Liver (tissue), 9 donors: ENCODE data around the gene SHROOM2. TPM values are rescaled to one million over a fixed set of nuclear protein-coding genes. Genes with fewer than 3 reads are reported as not detected.

Experiments used
- DNase-seq: peaks from one replicate; pipeline ENCODE4 v3.0.0-alpha.2; 2017; ENCODE audit warnings: low spot score
- H3K27ac ChIP-seq, 2 donors: one replicate each; pipeline ENCODE4 v1.7.0; 2013; ENCODE audit warnings: inconsistent platforms in 2 of 2, low read length in 2 of 2, control low read depth in 1 of 2, low read depth in 1 of 2, mild to moderate bottlenecking in 1 of 2
- H3K27me3 ChIP-seq, 4 donors: one replicate each; pipeline versions ENCODE4 v1.6.1 to v1.7.0; 2013; ENCODE audit warnings: low read length in 3 of 4, inconsistent platforms in 1 of 4, mild to moderate bottlenecking in 1 of 4, moderate library complexity in 1 of 4; ENCODE audit not compliant: control insufficient read depth in 4 of 4, insufficient read depth in 4 of 4
- H3K36me3 ChIP-seq, 4 donors: one replicate each; pipeline versions ENCODE4 v1.6.1 to v1.7.0; 2013; ENCODE audit warnings: low read length in 3 of 4, mild to moderate bottlenecking in 3 of 4, low read depth in 1 of 4, moderate library complexity in 1 of 4; ENCODE audit not compliant: control insufficient read depth in 4 of 4, insufficient read depth in 3 of 4
- H3K4me1 ChIP-seq, 4 donors: one replicate each; pipeline versions ENCODE4 v1.6.1 to v1.7.0; 2013; ENCODE audit warnings: low read length in 3 of 4, mild to moderate bottlenecking in 3 of 4, moderate library complexity in 1 of 4; ENCODE audit not compliant: control insufficient read depth in 4 of 4, insufficient read depth in 4 of 4
- H3K4me3 ChIP-seq, 3 donors: one replicate each; pipeline versions ENCODE4 v1.6.1 to v1.7.0; 2013; ENCODE audit warnings: low read length in 3 of 3, control low read depth in 1 of 3, low read depth in 1 of 3, mild to moderate bottlenecking in 1 of 3
- H3K9ac ChIP-seq, 2 donors: one replicate each; pipeline ENCODE4 v1.7.0; 2013; ENCODE audit warnings: low read length in 2 of 2, mild to moderate bottlenecking in 2 of 2, moderate library complexity in 2 of 2, control low read depth in 1 of 2, low read depth in 1 of 2
- H3K9me3 ChIP-seq, 4 donors: one replicate each; pipeline versions ENCODE4 v1.6.1 to v1.7.0; 2013; ENCODE audit warnings: low read length in 3 of 4; ENCODE audit not compliant: control insufficient read depth in 4 of 4
- EGR1 ChIP-seq, 2 donors: IDR thresholded peaks; 2 replicates each; pipeline ENCODE4 v1.6.1; 2016 to 2018; ENCODE audit warnings: antibody characterized with exemption in 2 of 2, low read depth in 2 of 2
- FOXA2 ChIP-seq: IDR thresholded peaks from 2 replicates; pipeline ENCODE4 v1.6.1; 2016; ENCODE audit warnings: antibody characterized with exemption
- HNF4A ChIP-seq, 2 donors: conservative IDR thresholded peaks; 2 replicates each; pipeline ENCODE4 v1.6.1; 2016; ENCODE audit warnings: antibody characterized with exemption in 2 of 2, mild to moderate bottlenecking in 2 of 2
- HNF4G ChIP-seq: IDR thresholded peaks from 2 replicates; pipeline ENCODE4 v1.6.1; 2016; ENCODE audit warnings: antibody characterized with exemption
- JUND ChIP-seq, 2 donors: IDR thresholded peaks; 2 replicates each; pipeline ENCODE4 v1.6.1; 2016; ENCODE audit warnings: antibody characterized with exemption in 2 of 2
- NR2F2 ChIP-seq: IDR thresholded peaks from 2 replicates; pipeline ENCODE4 v1.6.1; 2016; ENCODE audit warnings: antibody characterized with exemption
- RAD21 ChIP-seq, 2 donors: IDR thresholded peaks; 2 replicates each; pipeline ENCODE4 v1.6.1; 2016; ENCODE audit warnings: antibody characterized with exemption in 2 of 2, mild to moderate bottlenecking in 2 of 2
- RXRA ChIP-seq, 2 donors: IDR thresholded peaks; 2 replicates each; pipeline ENCODE4 v1.6.1; 2017 to 2018; ENCODE audit warnings: antibody characterized with exemption in 2 of 2, mild to moderate bottlenecking in 1 of 2
- SP1 ChIP-seq: IDR thresholded peaks from 2 replicates; pipeline ENCODE4 v1.6.1; 2018; ENCODE audit warnings: antibody characterized with exemption, mild to moderate bottlenecking
- TAF1 ChIP-seq: conservative IDR thresholded peaks from 2 replicates; pipeline ENCODE4 v1.6.1; 2016; ENCODE audit warnings: antibody characterized with exemption, mild to moderate bottlenecking
- YY1 ChIP-seq: IDR thresholded peaks from 2 replicates; pipeline ENCODE4 v1.6.1; 2016; ENCODE audit warnings: antibody characterized with exemption, mild to moderate bottlenecking
- WGBS: extraction: QIAGEN DNeasy Blood & Tissue Kit; methylation state at CpG from one replicate; pipeline ENCODE4 v1.1.7; 2013; 5-methylcytosine and 5-hydroxymethylcytosine counted together
- polyA plus RNA-seq, 2 donors: library from polyadenylated mRNA; stranded (reverse) in 1 of 2; unstranded in 1 of 2; fragments of 200-250 nt in 1 of 2; fragments of >200 nt in 1 of 2; fragmentation: Nextera tagmentation in 1 of 2; extraction: Ambion mirVana in 1 of 2; gene quantifications; one replicate each; pipeline versions ENCODE4 v1.2.1 to v1.2.3, GENCODE V29; 2013 to 2015
- total RNA-seq, 2 donors: library from RNA; depleted of rRNA; stranded (reverse); fragments of >200 nt; gene quantifications; one replicate each; pipeline ENCODE4 v1.2.3, GENCODE V29; 2014
- TF ChIP-seq, protein P1 (sequence below): IDR thresholded peaks from 2 replicates; pipeline ENCODE4 v1.6.1; 2016; ENCODE audit warnings: antibody characterized with exemption
- TF ChIP-seq, protein P2 (sequence below): IDR thresholded peaks from 2 replicates; pipeline ENCODE4 v1.6.1; 2016; ENCODE audit warnings: antibody characterized with exemption
- TF ChIP-seq, protein P3 (sequence below): IDR thresholded peaks from 2 replicates; pipeline ENCODE4 v1.6.1; 2016; ENCODE audit warnings: antibody characterized with exemption, mild to moderate bottlenecking
- TF ChIP-seq, protein P4 (sequence below): fragments of 150-350 bp; IDR thresholded peaks from 2 replicates; pipeline ENCODE4 v1.5.1; 2017; ENCODE audit warnings: improper control_type of control experiment, low read depth, low read length; ENCODE audit not compliant: missing input control
- TF ChIP-seq, protein P5 (sequence below): IDR thresholded peaks from 2 replicates; pipeline ENCODE4 v1.6.1; 2016; ENCODE audit warnings: antibody characterized with exemption
- donor health status: healthy.
- donor health status: healthy.
- donor health status: healthy.
- donor health status: healthy.
- donor health status: healthy.

Gene SHROOM2
- total and polyA plus RNA-seq, 4 donors: 1.1 to 5.4 (median 3.6) TPM

DNA sequence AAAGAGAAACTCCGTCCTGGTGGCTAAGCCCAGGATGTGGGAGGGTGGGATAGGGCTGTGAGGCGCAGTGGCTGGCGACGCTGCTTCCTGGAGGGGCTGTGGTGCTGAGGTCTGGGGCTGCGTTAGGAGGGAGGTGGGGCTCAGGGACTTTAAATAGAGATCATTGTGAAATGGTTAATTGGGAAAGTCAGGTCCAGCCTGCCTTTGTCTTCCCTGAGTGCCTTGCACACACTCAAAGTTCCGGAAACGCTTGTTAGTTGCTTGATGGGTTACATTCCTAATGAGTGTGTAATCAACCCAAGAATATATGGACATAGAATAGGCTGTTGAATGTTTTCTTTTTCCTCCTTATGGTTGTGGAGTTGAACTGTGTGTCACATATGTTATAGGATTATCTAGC lies 125.3 kb downstream of the SHROOM2 start:
- 83% methylated on average over 7 of the region's 7 CpGs for WGBS
- TF ChIP-seq HNF4G: no peak
- TF ChIP-seq JUND (IDR thresholded peaks at IDR 0.05): no peak
- TF ChIP-seq NR2F2: no peak
- no peak for TF ChIP-seq YY1
- no peak for TF ChIP-seq EGR1 (IDR thresholded peaks at IDR 0.05; ENCODE audit: low read depth in 2 of 2)
- TF ChIP-seq, protein P1, sequence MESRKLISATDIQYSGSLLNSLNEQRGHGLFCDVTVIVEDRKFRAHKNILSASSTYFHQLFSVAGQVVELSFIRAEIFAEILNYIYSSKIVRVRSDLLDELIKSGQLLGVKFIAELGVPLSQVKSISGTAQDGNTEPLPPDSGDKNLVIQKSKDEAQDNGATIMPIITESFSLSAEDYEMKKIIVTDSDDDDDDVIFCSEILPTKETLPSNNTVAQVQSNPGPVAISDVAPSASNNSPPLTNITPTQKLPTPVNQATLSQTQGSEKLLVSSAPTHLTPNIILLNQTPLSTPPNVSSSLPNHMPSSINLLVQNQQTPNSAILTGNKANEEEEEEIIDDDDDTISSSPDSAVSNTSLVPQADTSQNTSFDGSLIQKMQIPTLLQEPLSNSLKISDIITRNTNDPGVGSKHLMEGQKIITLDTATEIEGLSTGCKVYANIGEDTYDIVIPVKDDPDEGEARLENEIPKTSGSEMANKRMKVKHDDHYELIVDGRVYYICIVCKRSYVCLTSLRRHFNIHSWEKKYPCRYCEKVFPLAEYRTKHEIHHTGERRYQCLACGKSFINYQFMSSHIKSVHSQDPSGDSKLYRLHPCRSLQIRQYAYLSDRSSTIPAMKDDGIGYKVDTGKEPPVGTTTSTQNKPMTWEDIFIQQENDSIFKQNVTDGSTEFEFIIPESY: no peak
- no peak for TF ChIP-seq RXRA (IDR thresholded peaks at IDR 0.05)
- TF ChIP-seq HNF4A (conservative IDR thresholded peaks at IDR 0.05): no peak
- TF ChIP-seq FOXA2: no peak
- DNase-seq: no peak
- Histone ChIP-seq H3K9ac (no peak overlapping the region), H3K36me3 (no peaks in the 10 kb centered on the region), H3K4me1 (no peaks in the 10 kb centered on the region), H3K27me3 (no peaks in the 10 kb centered on the region), H3K4me3 (no peak overlapping the region), H3K27ac (no peak overlapping the region), H3K9me3 (no peaks in the 10 kb centered on the region)

DNA sequence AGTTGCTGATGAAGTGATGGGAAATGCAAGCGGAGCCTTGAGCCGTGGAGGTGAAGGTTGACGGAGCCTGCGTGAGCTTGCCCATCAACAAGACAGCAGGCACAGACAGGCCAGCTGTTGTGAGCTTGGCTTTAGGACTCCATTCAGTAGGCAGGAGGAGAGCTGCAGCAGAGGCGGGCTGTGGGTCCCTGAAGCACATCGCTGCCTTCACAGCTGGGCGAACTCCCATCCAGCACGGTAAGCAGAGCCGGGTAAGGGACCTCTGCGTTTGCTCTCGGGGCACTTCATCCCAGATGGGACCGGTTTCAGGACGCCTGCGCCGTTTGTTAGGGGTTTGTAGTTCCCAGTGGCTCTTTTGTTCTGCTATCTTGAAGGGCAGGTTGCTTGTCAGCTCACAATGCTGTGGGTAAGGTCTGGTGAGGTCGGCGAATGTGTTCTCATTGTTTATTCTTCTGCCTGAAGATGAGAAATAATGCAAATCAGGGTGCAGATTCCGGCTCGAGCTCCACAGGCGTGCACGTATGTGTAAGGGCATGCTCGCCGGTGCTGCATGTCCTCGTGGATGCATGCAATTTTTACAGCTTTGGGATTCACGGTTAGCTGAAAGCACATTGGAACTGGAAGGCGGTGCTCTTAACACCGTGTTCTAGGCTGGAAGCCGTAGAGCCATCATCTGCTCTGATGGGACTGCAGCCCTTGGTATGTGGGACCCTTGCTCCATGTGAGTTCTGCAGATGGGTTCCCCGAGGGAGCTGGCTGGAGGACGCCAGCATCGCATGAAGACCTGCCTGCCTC lies 126.3 kb downstream of the SHROOM2 start:
- Histone ChIP-seq H3K36me3 (no peaks in the 10 kb centered on the region), H3K4me3 (no peak overlapping the region), H3K27ac (no peak overlapping the region), H3K9ac (no peak overlapping the region), H3K4me1 (no peaks in the 10 kb centered on the region), H3K27me3 (no peaks in the 10 kb centered on the region), H3K9me3 (no peaks in the 10 kb centered on the region)
- no peak for DNase-seq
- 80% methylated on average over 31 of the region's 31 CpGs for WGBS
- TF ChIP-seq SP1 (no peak), EGR1 (IDR thresholded peaks at IDR 0.05; ENCODE audit: low read depth in 2 of 2) (no peak), RXRA (IDR thresholded peaks at IDR 0.05) (no peak), HNF4A (conservative IDR thresholded peaks at IDR 0.05) (no peak), FOXA2 (no peak), NR2F2 (no peak), RAD21 (IDR thresholded peaks at IDR 0.05) (no peak), TAF1 (no peak)
- TF ChIP-seq, protein P2, sequence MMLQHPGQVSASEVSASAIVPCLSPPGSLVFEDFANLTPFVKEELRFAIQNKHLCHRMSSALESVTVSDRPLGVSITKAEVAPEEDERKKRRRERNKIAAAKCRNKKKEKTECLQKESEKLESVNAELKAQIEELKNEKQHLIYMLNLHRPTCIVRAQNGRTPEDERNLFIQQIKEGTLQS: no peak
- TF ChIP-seq, protein P3, sequence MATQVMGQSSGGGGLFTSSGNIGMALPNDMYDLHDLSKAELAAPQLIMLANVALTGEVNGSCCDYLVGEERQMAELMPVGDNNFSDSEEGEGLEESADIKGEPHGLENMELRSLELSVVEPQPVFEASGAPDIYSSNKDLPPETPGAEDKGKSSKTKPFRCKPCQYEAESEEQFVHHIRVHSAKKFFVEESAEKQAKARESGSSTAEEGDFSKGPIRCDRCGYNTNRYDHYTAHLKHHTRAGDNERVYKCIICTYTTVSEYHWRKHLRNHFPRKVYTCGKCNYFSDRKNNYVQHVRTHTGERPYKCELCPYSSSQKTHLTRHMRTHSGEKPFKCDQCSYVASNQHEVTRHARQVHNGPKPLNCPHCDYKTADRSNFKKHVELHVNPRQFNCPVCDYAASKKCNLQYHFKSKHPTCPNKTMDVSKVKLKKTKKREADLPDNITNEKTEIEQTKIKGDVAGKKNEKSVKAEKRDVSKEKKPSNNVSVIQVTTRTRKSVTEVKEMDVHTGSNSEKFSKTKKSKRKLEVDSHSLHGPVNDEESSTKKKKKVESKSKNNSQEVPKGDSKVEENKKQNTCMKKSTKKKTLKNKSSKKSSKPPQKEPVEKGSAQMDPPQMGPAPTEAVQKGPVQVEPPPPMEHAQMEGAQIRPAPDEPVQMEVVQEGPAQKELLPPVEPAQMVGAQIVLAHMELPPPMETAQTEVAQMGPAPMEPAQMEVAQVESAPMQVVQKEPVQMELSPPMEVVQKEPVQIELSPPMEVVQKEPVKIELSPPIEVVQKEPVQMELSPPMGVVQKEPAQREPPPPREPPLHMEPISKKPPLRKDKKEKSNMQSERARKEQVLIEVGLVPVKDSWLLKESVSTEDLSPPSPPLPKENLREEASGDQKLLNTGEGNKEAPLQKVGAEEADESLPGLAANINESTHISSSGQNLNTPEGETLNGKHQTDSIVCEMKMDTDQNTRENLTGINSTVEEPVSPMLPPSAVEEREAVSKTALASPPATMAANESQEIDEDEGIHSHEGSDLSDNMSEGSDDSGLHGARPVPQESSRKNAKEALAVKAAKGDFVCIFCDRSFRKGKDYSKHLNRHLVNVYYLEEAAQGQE: no peak
- TF ChIP-seq, protein P1: no peak
- TF ChIP-seq, protein P4, sequence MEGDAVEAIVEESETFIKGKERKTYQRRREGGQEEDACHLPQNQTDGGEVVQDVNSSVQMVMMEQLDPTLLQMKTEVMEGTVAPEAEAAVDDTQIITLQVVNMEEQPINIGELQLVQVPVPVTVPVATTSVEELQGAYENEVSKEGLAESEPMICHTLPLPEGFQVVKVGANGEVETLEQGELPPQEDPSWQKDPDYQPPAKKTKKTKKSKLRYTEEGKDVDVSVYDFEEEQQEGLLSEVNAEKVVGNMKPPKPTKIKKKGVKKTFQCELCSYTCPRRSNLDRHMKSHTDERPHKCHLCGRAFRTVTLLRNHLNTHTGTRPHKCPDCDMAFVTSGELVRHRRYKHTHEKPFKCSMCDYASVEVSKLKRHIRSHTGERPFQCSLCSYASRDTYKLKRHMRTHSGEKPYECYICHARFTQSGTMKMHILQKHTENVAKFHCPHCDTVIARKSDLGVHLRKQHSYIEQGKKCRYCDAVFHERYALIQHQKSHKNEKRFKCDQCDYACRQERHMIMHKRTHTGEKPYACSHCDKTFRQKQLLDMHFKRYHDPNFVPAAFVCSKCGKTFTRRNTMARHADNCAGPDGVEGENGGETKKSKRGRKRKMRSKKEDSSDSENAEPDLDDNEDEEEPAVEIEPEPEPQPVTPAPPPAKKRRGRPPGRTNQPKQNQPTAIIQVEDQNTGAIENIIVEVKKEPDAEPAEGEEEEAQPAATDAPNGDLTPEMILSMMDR: no peak
- TF ChIP-seq, protein P5, sequence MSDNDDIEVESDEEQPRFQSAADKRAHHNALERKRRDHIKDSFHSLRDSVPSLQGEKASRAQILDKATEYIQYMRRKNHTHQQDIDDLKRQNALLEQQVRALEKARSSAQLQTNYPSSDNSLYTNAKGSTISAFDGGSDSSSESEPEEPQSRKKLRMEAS: no peak
